CD4-positive, alpha-beta T cell treated with Interleukin-1 beta for 1 hour (primary cell): ENCODE data around the gene KRT82.
"Not testable (repeated sequence)": the region's sequence is repeated elsewhere in the genome, so short reads cannot be mapped to it uniquely, and the experiment has no call there.

Experiments
- DNase-seq, 2 donors: peaks; one replicate each; pipeline ENCODE4 v3.0.0-alpha.2; 2020 to 2022

Gene KRT82

GRCh38 chr12:52434760-52435530 lies 28.8 kb upstream of the KRT82 start:
- no peak for DNase-seq

DNA sequence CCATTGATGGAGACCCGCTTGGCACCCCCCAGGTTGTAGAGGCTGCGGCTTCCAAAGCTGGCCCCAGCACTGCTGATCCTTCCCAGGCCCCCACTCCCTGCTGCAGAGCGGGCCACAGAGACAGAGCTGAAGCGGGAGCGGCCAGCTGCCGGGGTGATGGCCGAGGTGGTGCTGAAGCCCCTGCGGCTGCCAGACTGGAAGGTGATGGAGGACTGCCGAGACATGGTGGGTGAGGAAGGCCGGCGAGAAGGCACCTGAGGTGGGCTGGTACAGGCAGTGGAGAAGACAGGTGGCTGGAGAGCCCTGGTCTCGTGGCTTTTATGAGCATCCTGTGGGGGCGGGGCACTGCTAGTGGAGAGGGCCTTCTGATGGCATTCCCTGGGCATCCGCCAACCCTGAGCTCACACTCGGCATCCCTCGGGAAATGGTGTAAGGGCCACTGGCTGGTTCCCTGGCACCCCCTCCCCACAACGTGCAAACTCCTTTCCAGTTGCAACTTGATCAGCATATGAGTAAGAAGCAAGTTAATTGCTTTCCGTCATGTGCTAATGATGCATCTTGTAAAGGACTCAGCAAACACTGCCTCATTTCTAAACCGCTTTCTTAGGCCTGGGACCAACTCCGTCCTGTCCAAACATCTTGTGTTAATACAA lies 28.1 kb upstream of the KRT82 start, which contains the start of gene KRT75:
Gene KRT75 (minus strand): TSS at position 291 of the 653 bp plus-strand sequence. CDS start 67 bp downstream, at position 224.
- no peak for DNase-seq

GRCh38 chr12:52433501-52434080 lies 27.5 kb upstream of the KRT82 start:
- DNase-seq, result no peak

DNA sequence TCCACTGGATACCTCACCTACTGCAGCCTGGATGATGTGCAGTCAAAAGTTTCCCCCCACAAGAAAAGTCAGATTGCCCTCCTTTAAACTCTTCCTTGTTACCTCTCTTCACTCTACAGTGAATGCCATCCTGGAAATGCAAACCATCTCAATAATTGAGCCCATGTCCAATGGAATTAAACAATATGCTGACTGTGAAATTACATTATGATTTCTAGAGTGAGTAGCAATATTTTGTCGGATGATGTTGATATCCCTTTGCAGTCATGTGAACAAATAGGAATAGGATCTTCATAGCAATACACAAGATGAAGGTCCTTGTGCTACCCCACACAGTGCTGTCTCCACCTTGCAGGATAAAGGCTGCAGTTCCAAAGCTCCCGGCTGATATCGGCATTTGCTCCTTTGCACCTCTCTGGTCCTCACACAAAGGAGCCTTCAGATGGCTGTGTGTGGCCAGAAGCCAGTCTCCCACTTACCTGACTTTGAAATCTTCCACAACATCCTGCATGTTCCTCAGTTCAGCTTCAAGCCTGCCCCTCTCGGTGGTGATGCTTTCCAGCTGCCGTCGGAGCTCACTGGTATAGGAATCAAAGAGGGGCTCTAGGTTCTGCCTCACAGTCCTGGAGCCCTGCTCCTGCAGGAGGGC lies 26.5 kb upstream of the KRT82 start:
- no peak for DNase-seq

DNA sequence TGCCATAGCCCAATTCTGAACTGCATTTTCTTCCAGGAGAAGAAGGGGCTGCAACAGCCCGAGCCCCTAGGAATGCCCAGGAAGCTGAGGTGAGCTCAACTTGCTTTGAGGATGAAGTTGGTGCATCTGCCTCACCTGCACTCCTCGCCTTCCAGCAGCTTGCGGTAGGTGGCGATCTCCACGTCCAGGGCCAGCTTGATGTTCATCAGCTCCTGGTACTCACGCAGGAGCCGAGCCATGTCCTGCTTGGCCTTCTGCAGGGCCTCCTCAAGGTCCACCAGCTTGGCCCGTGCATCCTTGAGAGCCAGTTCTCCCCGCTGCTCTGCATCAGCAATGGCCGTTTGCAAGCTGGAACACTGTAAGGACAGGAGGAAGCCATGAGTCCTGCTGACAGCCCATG lies 22.0 kb upstream of the KRT82 start:
- no peak for DNase-seq

- no peak for DNase-seq
Observed at GRCh38 chr12:52427083-52427482, 20.9 kb upstream of the KRT82 start.

GRCh38 chr12:52426034-52426433 lies 19.9 kb upstream of the KRT82 start:
- DNase-seq, result no peak

DNA sequence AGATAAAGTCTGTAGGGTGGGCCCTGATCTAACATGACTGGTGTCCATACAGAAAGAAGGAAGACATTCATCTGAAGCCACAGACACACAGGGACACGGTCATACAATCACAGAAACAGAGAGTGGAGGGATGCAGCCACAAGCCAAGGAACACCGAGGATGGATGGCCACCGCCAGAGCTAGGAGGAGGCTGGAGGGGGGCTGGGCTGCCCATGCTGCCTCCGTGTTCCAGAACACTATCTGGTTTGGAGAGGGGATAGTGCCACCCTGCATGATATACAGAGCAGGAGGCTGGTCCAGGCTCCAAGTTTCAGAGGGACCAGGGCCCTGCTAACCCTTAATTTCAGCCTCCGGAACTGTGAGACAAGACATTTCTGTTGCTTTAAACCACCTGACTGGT lies 19.3 kb upstream of the KRT82 start:
- DNase-seq, result no peak

DNA sequence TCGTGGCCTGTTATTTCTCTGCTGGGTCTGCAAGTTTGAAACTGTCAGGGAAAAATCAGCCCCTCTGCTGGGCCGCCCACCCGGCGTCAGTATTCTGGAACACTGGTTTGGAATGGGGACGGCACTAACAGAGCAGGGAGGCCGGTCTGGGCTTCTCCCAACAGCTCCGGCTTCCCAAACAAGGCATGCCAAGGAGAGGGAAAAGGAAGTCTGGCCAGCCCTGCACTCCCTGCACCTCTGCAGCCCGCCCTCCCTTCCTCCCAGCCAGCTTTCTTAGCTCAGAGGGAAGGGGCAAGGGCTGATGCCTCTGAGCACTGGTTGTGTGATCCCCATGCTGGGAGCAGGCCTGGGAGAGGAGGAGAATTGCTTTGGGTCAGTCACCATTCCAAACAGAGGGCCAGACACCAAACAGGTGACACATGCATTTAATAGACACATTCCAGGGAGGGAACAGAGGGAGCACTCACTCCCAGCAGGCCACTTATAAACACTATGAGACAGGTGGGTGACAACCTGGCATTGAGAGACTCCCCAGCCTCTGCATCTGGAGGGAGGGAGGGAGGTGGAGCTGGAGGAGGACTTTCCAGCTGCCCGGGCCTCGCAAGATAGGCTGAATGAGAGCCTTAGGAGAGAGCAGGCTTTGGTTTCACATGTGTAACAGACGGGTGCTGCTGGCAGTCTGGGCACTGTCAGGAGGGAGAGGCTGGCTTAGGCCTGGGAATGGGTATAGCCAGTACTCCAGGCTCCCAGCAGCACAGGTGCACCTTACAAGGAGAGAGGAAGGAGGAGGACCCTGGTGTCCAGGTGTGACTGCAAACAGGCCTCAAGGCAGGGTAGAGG lies 17.7 kb upstream of the KRT82 start:
- DNase-seq, result no peak

DNA sequence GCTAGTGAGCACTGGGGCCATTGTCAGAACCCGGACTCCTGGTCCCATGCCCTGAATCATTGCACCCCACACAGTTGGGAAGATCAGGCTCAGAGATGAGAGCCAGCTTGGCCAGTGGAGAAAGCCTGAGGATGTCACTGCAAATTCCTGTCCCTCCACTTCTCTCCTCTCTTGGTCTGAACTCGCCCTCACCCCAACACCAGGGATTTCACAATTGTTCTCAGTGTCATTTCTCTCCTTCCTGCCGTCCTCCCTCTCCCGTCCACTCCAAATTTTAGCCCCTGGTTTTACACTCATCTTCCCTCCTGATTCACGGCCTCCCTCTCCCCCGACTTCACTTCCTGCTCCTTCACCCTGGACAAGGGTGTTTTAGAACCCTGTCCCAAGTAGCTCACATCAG lies 16.9 kb upstream of the KRT82 start:
- DNase-seq, result no peak

DNA sequence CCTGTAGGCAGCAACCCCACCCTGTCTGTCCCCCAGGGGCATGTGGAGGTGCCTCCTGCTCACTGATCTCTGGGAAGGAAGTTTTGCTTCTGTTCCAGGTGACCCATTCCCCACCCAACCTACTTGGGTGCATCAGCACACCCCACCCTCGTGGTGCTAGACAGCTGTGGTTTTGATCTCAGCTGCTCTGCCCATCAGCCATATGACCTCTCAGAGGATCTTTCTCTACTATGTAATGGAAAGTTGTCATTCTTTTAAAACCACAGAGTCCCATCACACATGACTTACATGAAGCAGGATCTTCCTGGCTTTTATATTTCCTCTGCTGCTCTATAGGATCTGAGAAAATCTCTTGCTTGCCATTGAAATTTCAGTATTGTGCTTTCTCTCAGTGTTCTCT lies 13.5 kb upstream of the KRT82 start:
- DNase-seq, result no peak

- no peak for DNase-seq
Observed at GRCh38 chr12:52418576-52419110, 12.5 kb upstream of the KRT82 start.

DNA sequence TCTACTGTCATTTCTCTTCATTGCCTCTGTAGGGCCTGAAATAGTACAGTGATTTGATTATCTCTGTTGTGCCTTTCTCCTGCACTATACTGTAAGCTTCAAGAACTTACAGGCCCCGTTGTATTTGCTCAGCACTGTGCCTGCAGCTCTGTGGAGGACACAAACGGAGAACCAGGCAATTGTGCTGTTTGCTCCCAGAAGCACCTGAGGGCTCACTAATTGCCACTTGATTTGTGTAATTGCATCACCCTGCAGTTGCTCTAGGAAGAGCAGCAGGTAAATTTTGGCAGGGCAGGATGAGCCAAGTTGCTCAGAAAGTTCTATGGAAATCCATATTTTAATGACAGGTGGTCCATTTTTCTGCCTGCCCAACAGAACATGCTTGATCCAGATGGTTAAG lies 11.6 kb upstream of the KRT82 start:
- no peak for DNase-seq

GRCh38 chr12:52416795-52417194 lies 10.7 kb upstream of the KRT82 start:
- DNase-seq, result no peak

- no peak for DNase-seq
Observed at GRCh38 chr12:52415870-52416750, 10.0 kb upstream of the KRT82 start.

DNA sequence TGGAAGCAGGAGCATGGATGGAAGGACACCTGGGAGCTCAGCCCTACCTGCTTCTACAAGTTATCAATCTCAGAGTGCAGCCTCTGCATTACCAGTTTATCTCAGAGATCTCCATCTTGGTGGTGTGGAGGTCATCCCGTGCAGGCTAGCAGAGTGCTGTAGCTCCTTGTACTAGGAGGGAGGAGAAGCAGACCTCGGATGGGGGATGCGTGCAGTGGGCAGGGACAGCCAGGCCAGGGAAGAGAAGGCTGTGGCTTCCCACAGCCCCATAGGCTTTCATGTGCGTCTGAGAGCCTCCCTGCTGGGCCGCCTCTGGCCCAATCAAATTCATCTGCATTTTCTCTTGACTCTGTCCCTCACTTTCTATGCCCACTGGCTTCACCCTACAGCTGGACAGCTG lies 8.8 kb upstream of the KRT82 start:
- no peak for DNase-seq

DNA sequence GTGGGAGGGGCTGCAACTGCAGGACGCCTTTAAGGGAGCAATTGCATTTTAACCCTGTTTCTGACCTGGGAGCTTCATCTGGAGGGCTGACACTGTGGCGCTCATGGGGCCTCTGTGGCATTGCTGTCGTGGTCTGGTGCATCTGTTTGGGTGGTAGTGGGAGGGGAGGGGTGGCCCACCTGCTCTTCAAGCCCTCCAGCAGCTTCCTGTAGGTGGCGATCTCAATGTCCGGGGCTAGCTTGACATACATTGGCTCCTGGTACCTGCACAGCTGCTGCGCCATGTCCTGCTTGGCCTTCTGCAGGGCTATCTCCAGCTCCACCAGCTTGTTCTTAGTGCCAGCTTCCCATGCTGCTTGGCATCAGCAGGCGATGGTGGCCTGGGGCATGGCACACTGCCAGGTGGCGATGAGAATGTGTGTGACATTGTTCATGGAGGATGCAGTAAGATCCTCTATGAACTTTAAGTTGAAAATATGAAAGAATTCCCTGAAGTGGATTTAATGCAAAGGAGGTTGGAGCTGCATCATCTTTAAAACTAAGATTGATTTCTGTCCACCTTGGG lies 7.7 kb upstream of the KRT82 start:
- DNase-seq, result no peak

GRCh38 chr12:52413202-52413601 lies 7.1 kb upstream of the KRT82 start:
- no peak for DNase-seq

GRCh38 chr12:52411815-52412214 lies 5.7 kb upstream of the KRT82 start:
- DNase-seq, result no peak

DNA sequence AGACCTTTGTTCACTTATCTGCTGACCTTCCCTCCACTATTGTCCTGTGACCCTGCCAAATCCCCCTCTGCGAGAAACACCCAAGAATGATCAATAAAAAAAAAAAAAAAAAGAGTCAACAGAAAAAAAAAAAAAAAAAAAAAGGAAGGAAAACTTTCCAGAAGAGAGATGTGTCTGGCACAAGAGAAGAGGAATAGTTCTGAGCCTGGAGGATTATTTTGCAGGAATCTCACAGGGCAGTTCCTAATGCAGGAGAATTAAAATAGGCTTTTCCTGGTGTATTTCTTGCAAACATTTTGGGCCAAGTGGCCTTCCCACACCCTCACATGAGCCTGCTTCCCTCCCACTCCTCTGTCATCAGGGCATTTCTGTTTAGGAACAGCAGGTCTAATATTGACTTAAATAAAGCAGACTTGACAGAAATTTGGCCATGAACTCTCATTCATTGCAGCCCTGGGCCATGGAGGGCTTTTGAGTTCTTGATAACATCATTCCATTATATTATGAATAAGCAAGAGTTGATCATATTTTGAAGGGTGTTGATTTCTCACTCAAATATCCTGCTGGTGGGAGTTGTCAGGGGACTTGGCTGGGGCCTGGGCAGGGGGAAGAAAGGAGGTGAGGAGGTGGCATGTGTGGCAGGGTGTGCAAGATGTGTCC lies 4.6 kb upstream of the KRT82 start:
- DNase-seq, result not testable (repeated sequence)
